ENCODE results near the gene RALA. TPM values are rescaled to one million over a fixed set of nuclear protein-coding genes. Genes with fewer than 3 reads are reported as not detected.
"Not testable (repeated sequence)": the region's sequence is repeated elsewhere in the genome, so short reads cannot be mapped to it uniquely, and the experiment has no call there.

RALA gene
- total RNA-seq, 1 experiment from 2014 or later, result 41.7 TPM

GRCh38 chr7:39674406-39674805 is 51.0 kb downstream of the RALA start:
- Histone ChIP-seq H3K4me3 (ENCODE audit: low read depth, low read length) (no peak overlapping the region), H3K9me3 (peaks cover 3% of the 10 kb centered on the region; the same call in 1 of the 2 replicates), H3K4me1 (no peaks in the 10 kb centered on the region), H3K36me3 (ENCODE audit: control insufficient read depth, insufficient read depth, low read length) (no peaks in the 10 kb centered on the region), H3K27me3 (replicated peaks; ENCODE audit: control insufficient read depth, insufficient read depth, low read length) (no peaks in the 10 kb centered on the region)
- TF ChIP-seq CTCF (IDR thresholded peaks at IDR 0.05; ENCODE audit: insufficient read depth in 1 of 2, low read depth in 1 of 2, low read length in 1 of 2, severe bottlenecking in 1 of 2, unreplicated experiment in 1 of 2), result no peak
- BruUV-seq (replicated peaks), result no TSS peak
- no peaks in the 10 kb centered on the region for H3K4me1 Mint-ChIP-seq (ENCODE audit: low read depth, unreplicated experiment)
- H3K4me3 Mint-ChIP-seq (ENCODE audit: unreplicated experiment), result no peak overlapping the region
- POLR2A ChIA-PET, result no interaction called here
- no peak overlapping the region for H3K27ac Mint-ChIP-seq (ENCODE audit: unreplicated experiment)
- no peak for DNase-seq
- no peaks in the 10 kb centered on the region for H3K9me3 Mint-ChIP-seq (ENCODE audit: unreplicated experiment)
- no peaks in the 10 kb centered on the region for H3K27me3 Mint-ChIP-seq (ENCODE audit: insufficient read depth, unreplicated experiment)
- intact Hi-C loops (cut with micrococcal nuclease; ENCODE audit: unreplicated experiment), result no loop called here
- peaks cover 15% of the 10 kb centered on the region for H3K36me3 Mint-ChIP-seq (ENCODE audit: insufficient read depth, unreplicated experiment)
- CTCF ChIA-PET, result no interaction called here

GRCh38 chr7:39676346-39676745 is 53.0 kb downstream of the RALA start:
- TF ChIP-seq CTCF (IDR thresholded peaks at IDR 0.05; ENCODE audit: insufficient read depth in 1 of 2, low read depth in 1 of 2, low read length in 1 of 2, severe bottlenecking in 1 of 2, unreplicated experiment in 1 of 2), result no peak
- POLR2A ChIA-PET, result no interaction called here
- H3K27me3 Mint-ChIP-seq (ENCODE audit: insufficient read depth, unreplicated experiment), result no peaks in the 10 kb centered on the region
- H3K36me3 Mint-ChIP-seq (ENCODE audit: insufficient read depth, unreplicated experiment), result peaks cover 20% of the 10 kb centered on the region
- no peaks in the 10 kb centered on the region for H3K4me1 Mint-ChIP-seq (ENCODE audit: low read depth, unreplicated experiment)
- H3K9me3 Mint-ChIP-seq (ENCODE audit: unreplicated experiment), result no peaks in the 10 kb centered on the region
- no peak overlapping the region for H3K4me3 Mint-ChIP-seq (ENCODE audit: unreplicated experiment)
- no TSS peak for BruUV-seq (replicated peaks)
- H3K4me1 ChIP-seq, result no peaks in the 10 kb centered on the region
- H3K27me3 ChIP-seq (replicated peaks; ENCODE audit: control insufficient read depth, insufficient read depth, low read length), result no peaks in the 10 kb centered on the region
- intact Hi-C loops (cut with micrococcal nuclease; ENCODE audit: unreplicated experiment), result no loop called here
- no peaks in the 10 kb centered on the region for H3K36me3 ChIP-seq (ENCODE audit: control insufficient read depth, insufficient read depth, low read length)
- H3K9me3 ChIP-seq, result peaks cover 3% of the 10 kb centered on the region; the same call in 1 of the 2 replicates
- no peak overlapping the region for H3K27ac Mint-ChIP-seq (ENCODE audit: unreplicated experiment)
- CTCF ChIA-PET, result no interaction called here
- no peak for DNase-seq
- no peak overlapping the region for H3K4me3 ChIP-seq (ENCODE audit: low read depth, low read length)

- H3K9me3 Mint-ChIP-seq (ENCODE audit: unreplicated experiment), result no peaks in the 10 kb centered on the region
- no TSS peak for BruUV-seq (replicated peaks)
- H3K27ac Mint-ChIP-seq (ENCODE audit: unreplicated experiment), result no peak overlapping the region
- peaks cover 20% of the 10 kb centered on the region for H3K36me3 Mint-ChIP-seq (ENCODE audit: insufficient read depth, unreplicated experiment)
- intact Hi-C loops (cut with micrococcal nuclease; ENCODE audit: unreplicated experiment), result no loop called here
- H3K4me3 Mint-ChIP-seq (ENCODE audit: unreplicated experiment), result no peak overlapping the region
- CTCF ChIA-PET, result no interaction called here
- Histone ChIP-seq H3K4me3 (ENCODE audit: low read depth, low read length) (no peak overlapping the region), H3K27me3 (replicated peaks; ENCODE audit: control insufficient read depth, insufficient read depth, low read length) (no peaks in the 10 kb centered on the region), H3K36me3 (ENCODE audit: control insufficient read depth, insufficient read depth, low read length) (no peaks in the 10 kb centered on the region), H3K4me1 (peaks cover 5% of the 10 kb centered on the region), H3K9me3 (peaks cover 3% of the 10 kb centered on the region; the same call in 1 of the 2 replicates)
- H3K27me3 Mint-ChIP-seq (ENCODE audit: insufficient read depth, unreplicated experiment), result no peaks in the 10 kb centered on the region
- POLR2A ChIA-PET, result no interaction called here
- no peak for TF ChIP-seq CTCF (IDR thresholded peaks at IDR 0.05; ENCODE audit: insufficient read depth in 1 of 2, low read depth in 1 of 2, low read length in 1 of 2, severe bottlenecking in 1 of 2, unreplicated experiment in 1 of 2)
- H3K4me1 Mint-ChIP-seq (ENCODE audit: low read depth, unreplicated experiment), result peaks cover 8% of the 10 kb centered on the region
- no peak for DNase-seq
Observed at GRCh38 chr7:39678930-39679709, 55.7 kb downstream of the RALA start.

GRCh38 chr7:39679874-39680273 is 56.5 kb downstream of the RALA start:
- H3K9me3 ChIP-seq; intact Hi-C loops (cut with micrococcal nuclease; ENCODE audit: unreplicated experiment); H3K4me3 Mint-ChIP-seq (ENCODE audit: unreplicated experiment); DNase-seq; BruUV-seq (replicated peaks); H3K4me1 ChIP-seq; H3K4me3 ChIP-seq (ENCODE audit: low read depth, low read length); H3K27ac Mint-ChIP-seq (ENCODE audit: unreplicated experiment); H3K9me3 Mint-ChIP-seq (ENCODE audit: unreplicated experiment); H3K36me3 ChIP-seq (ENCODE audit: control insufficient read depth, insufficient read depth, low read length); H3K4me1 Mint-ChIP-seq (ENCODE audit: low read depth, unreplicated experiment); CTCF ChIA-PET; H3K27me3 ChIP-seq (replicated peaks; ENCODE audit: control insufficient read depth, insufficient read depth, low read length); H3K27me3 Mint-ChIP-seq (ENCODE audit: insufficient read depth, unreplicated experiment): not testable (repeated sequence)
- POLR2A ChIA-PET, result interaction anchor here (0.6 kb wide), 1 partner anchor 56 kb away, joined by 4 read pairs; no protein-coding TSS in a partner anchor
- peaks cover 20% of the 10 kb centered on the region for H3K36me3 Mint-ChIP-seq (ENCODE audit: insufficient read depth, unreplicated experiment)

Measured in Caco-2 (cell line).